Upper lobe of left lung (tissue), 4 donors: ENCODE results near the gene RAD21L1.

Source experiments
- CTCF ChIP-seq, 6 experiments: fragments of 450-650 bp in 4 of 6; fragments of 200-600 bp in 2 of 6; sonication (generic) in 2 of 6; IDR thresholded peaks; one replicate each; pipeline ENCODE4 v1.5.1; 2016 to 2019; ENCODE audit warnings: antibody characterized with exemption in 6 of 6
- POLR2A ChIP-seq, 4 donors: fragments of 450-650 bp; IDR thresholded peaks; one replicate each; pipeline ENCODE4 v1.5.1; 2016 to 2017; ENCODE audit warnings: antibody characterized with exemption in 4 of 4, mild to moderate bottlenecking in 2 of 4

- TF ChIP-seq CTCF (IDR thresholded peaks at IDR 0.05) (no peak), POLR2A (IDR thresholded peaks at IDR 0.05) (no peak)
These were observed 68.0 kb downstream of the RAD21L1 start for GRCh38 chr20:1293641-1294379.
